H1 (cell line): ENCODE data around the gene UBE2O. TPM values are rescaled to one million over a fixed set of nuclear protein-coding genes. Genes with fewer than 3 reads are reported as not detected.

Experiments
- CTCF ChIA-PET: fragments of 300-600 bp; sonication (Branson Sonifier 250); formaldehyde crosslinking; loops from one replicate; lab custom pipeline; 2021; ENCODE audit not compliant: partially characterized antibody; lab: Charles Lee
- POLR2A ChIA-PET: fragments of 300-600 bp; sonication (Branson Sonifier 250); formaldehyde crosslinking; loops from one replicate; lab custom pipeline; 2021; ENCODE audit warnings: inconsistent platforms; ENCODE audit not compliant: partially characterized antibody; lab: Charles Lee
- DNase-seq, 2 experiments: peaks; one replicate each; pipeline versions ENCODE4 v3.0.0 to v3.0.0-alpha.2; 2010 to 2022; ENCODE audit warnings: low spot score in 2 of 2, low read depth in 1 of 2, mixed read lengths in 1 of 2
- FAIRE-seq: peaks from 2 replicates; lab custom pipeline; 2011; peaks lifted over from hg19 to GRCh38; lab: Jason Lieb, UNC
- H2AFZ ChIP-seq: 2 replicates; pipeline ENCODE4 v1.8.1; 2012; ENCODE audit warnings: low read length, inconsistent platforms
- H2AK5ac ChIP-seq: 2 replicates; pipeline ENCODE4 v1.6.1; 2013; ENCODE audit warnings: low read depth, low read length
- H2BK120ac ChIP-seq: replicated peaks from 2 replicates; pipeline ENCODE3; 2013; ENCODE audit warnings: low read depth, low read length, inconsistent platforms
- H2BK12ac ChIP-seq: 2 replicates; pipeline ENCODE4 v1.6.1; 2013; ENCODE audit warnings: low read depth, low read length
- H2BK15ac ChIP-seq: 2 replicates; pipeline ENCODE4 v1.6.1; 2013; ENCODE audit warnings: low read length
- H2BK20ac ChIP-seq: 2 replicates; pipeline ENCODE4 v1.6.1; 2013; ENCODE audit warnings: low read length
- H2BK5ac ChIP-seq: 2 replicates; pipeline ENCODE4 v1.6.1; 2013; ENCODE audit warnings: low read depth, low read length
- H3K14ac ChIP-seq: 2 replicates; pipeline ENCODE4 v1.6.1; 2013; ENCODE audit warnings: inconsistent platforms; ENCODE audit not compliant: insufficient read length
- H3K18ac ChIP-seq: 2 replicates; pipeline ENCODE4 v1.6.1; 2013; ENCODE audit warnings: low read length; ENCODE audit errors: extremely low read depth
- H3K23ac ChIP-seq: 2 replicates; pipeline ENCODE4 v1.6.1; 2013; ENCODE audit warnings: inconsistent platforms; ENCODE audit not compliant: insufficient read length
- H3K23me2 ChIP-seq: 2 replicates; pipeline ENCODE4 v1.6.1; 2013; ENCODE audit warnings: low read depth, low read length
- H3K27ac ChIP-seq: 2 replicates; pipeline ENCODE4 v1.6.1; 2011; ENCODE audit warnings: low read depth, low read length, inconsistent platforms
- H3K27me3 ChIP-seq, 4 experiments: replicated peaks in 1 of 4; 1 replicate in 1 of 4; 2 replicates in 3 of 4; pipeline versions ENCODE4 v1.6.1 to v1.8.1; 2011 to 2013; ENCODE audit warnings: low read length in 3 of 4, mild to moderate bottlenecking in 3 of 4, inconsistent platforms in 2 of 4, mixed read lengths in 2 of 4, moderate library complexity in 1 of 4; ENCODE audit not compliant: control insufficient read depth in 3 of 4, insufficient read depth in 3 of 4; ENCODE audit errors: extremely low read depth in 1 of 4
- H3K36me3 ChIP-seq, 4 experiments: 2 replicates each; pipeline versions ENCODE4 v1.6.1 to v1.8.1; 2011 to 2013; ENCODE audit warnings: mild to moderate bottlenecking in 4 of 4, low read length in 3 of 4, moderate library complexity in 2 of 4, control low read depth in 1 of 4, inconsistent platforms in 1 of 4; ENCODE audit not compliant: insufficient read depth in 4 of 4, control insufficient read depth in 2 of 4
- H3K4ac ChIP-seq: replicated peaks from 2 replicates; pipeline ENCODE3; 2013; ENCODE audit warnings: low read length, low read depth, mixed read lengths, inconsistent platforms; ENCODE audit not compliant: insufficient read length
- H3K4me1 ChIP-seq, 4 experiments: replicated peaks in 1 of 4; 1 replicate in 1 of 4; 2 replicates in 3 of 4; pipeline versions ENCODE4 v1.6.1 to v1.8.1; 2011 to 2013; ENCODE audit warnings: low read length in 3 of 4, inconsistent platforms in 2 of 4, mixed read lengths in 1 of 4; ENCODE audit not compliant: insufficient read depth in 4 of 4, control insufficient read depth in 3 of 4
- H3K4me2 ChIP-seq, 2 experiments: 2 replicates each; pipeline versions ENCODE4 v1.6.1 to v1.8.1; 2011 to 2013; ENCODE audit warnings: low read depth in 2 of 2, low read length in 2 of 2, control low read depth in 1 of 2, inconsistent platforms in 1 of 2, mild to moderate bottlenecking in 1 of 2; ENCODE audit not compliant: insufficient read depth in 1 of 2
- H3K4me3 ChIP-seq, 4 experiments: fragments of 200-600, 300-600 bp in 1 of 4; sonication (generic), shearing (Covaris generic), sonication (Bioruptor Twin) in 1 of 4; 2 replicates each; pipeline versions ENCODE4 v1.5.1 to v1.8.1; 2011 to 2016; ENCODE audit warnings: low read length in 4 of 4, low read depth in 3 of 4, control low read depth in 2 of 4, inconsistent platforms in 2 of 4, mild to moderate bottlenecking in 2 of 4, mixed read lengths in 1 of 4, moderate library complexity in 1 of 4; ENCODE audit not compliant: insufficient read depth in 2 of 4; ENCODE audit errors: extremely low read depth in 1 of 4
- H3K56ac ChIP-seq: replicated peaks from 2 replicates; pipeline ENCODE3; 2013; ENCODE audit warnings: low read depth, mild to moderate bottlenecking, mixed read lengths, low read length, inconsistent platforms; ENCODE audit not compliant: insufficient read length
- H3K79me1 ChIP-seq: 2 replicates; pipeline ENCODE4 v1.6.1; 2013; ENCODE audit warnings: low read depth, low read length, control low read depth
- H3K79me2 ChIP-seq, 2 experiments: 2 replicates each; pipeline versions ENCODE4 v1.6.1 to v1.8.1; 2012 to 2013; ENCODE audit warnings: low read length in 2 of 2, mild to moderate bottlenecking in 2 of 2, inconsistent platforms in 1 of 2; ENCODE audit not compliant: insufficient read depth in 2 of 2, control insufficient read depth in 1 of 2
- H3K9ac ChIP-seq, 4 experiments: replicated peaks in 1 of 4; 1 replicate in 1 of 4; 2 replicates in 3 of 4; pipeline versions ENCODE4 v1.6.1 to v1.8.1; 2011 to 2013; ENCODE audit warnings: low read depth in 3 of 4, low read length in 3 of 4, control low read depth in 2 of 4, mild to moderate bottlenecking in 2 of 4, moderate library complexity in 2 of 4, inconsistent platforms in 1 of 4; ENCODE audit errors: extremely low read depth in 1 of 4
- H3K9me3 ChIP-seq, 2 experiments: 2 replicates each; pipeline versions ENCODE4 v1.6.1 to v1.8.1; 2012 to 2013; ENCODE audit warnings: mild to moderate bottlenecking in 2 of 2, moderate library complexity in 2 of 2, control low read depth in 1 of 2, inconsistent platforms in 1 of 2, low read depth in 1 of 2, low read length in 1 of 2, mixed read lengths in 1 of 2; ENCODE audit not compliant: insufficient read depth in 2 of 2
- H4K20me1 ChIP-seq, 2 experiments: replicated peaks in 1 of 2; 2 replicates each; pipeline versions ENCODE3 to v1.8.1; 2011 to 2013; ENCODE audit warnings: inconsistent platforms in 2 of 2, low read length in 2 of 2, mild to moderate bottlenecking in 1 of 2; ENCODE audit not compliant: insufficient read depth in 2 of 2, control insufficient read depth in 1 of 2
- H4K5ac ChIP-seq: 2 replicates; pipeline ENCODE4 v1.6.1; 2013; ENCODE audit warnings: low read length, low read depth, mixed read lengths, inconsistent platforms; ENCODE audit not compliant: insufficient read length
- H4K8ac ChIP-seq: 2 replicates; pipeline ENCODE4 v1.8.0; 2013; ENCODE audit warnings: mild to moderate bottlenecking, moderate library complexity, low read length, inconsistent platforms; ENCODE audit not compliant: insufficient read depth; ENCODE audit errors: extremely low read depth
- H4K91ac ChIP-seq: replicated peaks from 2 replicates; pipeline ENCODE3; 2013; ENCODE audit warnings: low read length, mixed read lengths, inconsistent platforms; ENCODE audit not compliant: insufficient read length
- BCL11A ChIP-seq, 2 experiments: IDR thresholded peaks; one replicate each; pipeline ENCODE4 v1.6.1; 2011; ENCODE audit warnings: low read depth in 2 of 2, low read length in 2 of 2, mild to moderate bottlenecking in 2 of 2
- SIX5 ChIP-seq: IDR thresholded peaks from 2 replicates; pipeline ENCODE4 v1.6.1; 2011; ENCODE audit warnings: mild to moderate bottlenecking, low read depth, low read length
- SUZ12 ChIP-seq: fragments of 200-600 bp; sonication (generic); IDR thresholded peaks from 2 replicates; pipeline ENCODE4 v1.6.1; 2012; ENCODE audit warnings: mild to moderate bottlenecking, inconsistent platforms, low read length, moderate library complexity, mixed read lengths
- TCF12 ChIP-seq: IDR thresholded peaks from 2 replicates; pipeline ENCODE4 v1.6.1; 2011; ENCODE audit warnings: low read depth, mild to moderate bottlenecking, low read length
- WGBS, 2 experiments: shearing (Covaris generic) in 1 of 2; methylation state at CpG; one replicate each; pipeline versions ENCODE4 v1.1.6 to v1.1.7; 2013 to 2015; ENCODE audit warnings: low lambda C conversion rate in 2 of 2, mixed read lengths in 2 of 2, inconsistent platforms in 1 of 2, low coverage in 1 of 2, missing lambda C conversion rate in 1 of 2; ENCODE audit not compliant: insufficient replicate concordance in 2 of 2, insufficient coverage in 1 of 2, insufficient read length in 1 of 2; ENCODE audit errors: extremely low coverage in 1 of 2, missing lambda C conversion rate in 1 of 2; 5-methylcytosine and 5-hydroxymethylcytosine counted together
- polyA plus RNA-seq, 7 experiments: library from polyadenylated mRNA; depleted of rRNA in 3 of 7; stranded (reverse) in 5 of 7; unstranded in 2 of 7; fragments of >200 nt in 5 of 7; fragments of 200-250 nt in 2 of 7; gene quantifications; 1 replicate in 5 of 7; 2 replicates in 1 of 7; 4 replicates in 1 of 7; pipeline versions ENCODE4 v1.2.1 to v1.2.3, GENCODE V29; 2011 to 2013; ENCODE audit warnings: missing spikeins in 2 of 7, mixed read lengths in 2 of 7
- total RNA-seq: library from RNA; stranded (reverse); fragmentation: NEBNext Ultra II Directional; extraction: Animal tissue kit (Norgen Biotek cat#: 25700); gene quantifications from 2 replicates; pipeline ENCODE4 v1.2.1, GENCODE V29; 2021

Gene UBE2O
- total and polyA plus RNA-seq, 2 of the 8 experiments (the other 6 are each of a cell fraction or from before 2014, with no cell fraction given): 24.4 to 63.0 TPM

- H2BK5ac ChIP-seq: no peak overlapping the region
- H3K36me3 ChIP-seq: peaks cover 15 to 41% (median 36%) of the 10 kb centered on the region in 4 experiments
- no peak overlapping the region for H2AK5ac ChIP-seq
- no peak overlapping the region for H4K8ac ChIP-seq
- no peak overlapping the region for H2AFZ ChIP-seq
- no peaks in the 10 kb centered on the region for H3K27me3 ChIP-seq
- 97% methylated on average over 24 of the region's 25 CpGs; no CpG with 5 or more reads in 1 of the 2 experiments for WGBS, 2 experiments
- peaks cover 4 to 23% of the 10 kb centered on the region in 2 experiments for H3K79me2 ChIP-seq
- H3K14ac ChIP-seq: no peak overlapping the region
- H3K9me3 ChIP-seq: no peaks in the 10 kb centered on the region
- no peak for TF ChIP-seq BCL11A (IDR thresholded peaks at IDR 0.05; ENCODE audit: low read depth in 2 of 2, low read length in 2 of 2)
- no peak for TF ChIP-seq SIX5
- TF ChIP-seq TCF12: no peak
- TF ChIP-seq SUZ12: no peak
- TF ChIP-seq, all 59 proteins: peak for 0
- Histone ChIP-seq H2BK20ac (no peak overlapping the region), H3K23ac (no peak overlapping the region), H3K4me1 (no peaks in the 10 kb centered on the region; a peak in 1 of 7 replicates), H3K4me2 (no peak overlapping the region), H4K20me1 (peaks cover 6 to 27% of the 10 kb centered on the region in 2 experiments), H2BK120ac (no peak overlapping the region), H2BK15ac (no peak overlapping the region), H3K18ac (no peak overlapping the region), H3K4me3 (no peak overlapping the region), H3K23me2 (no peaks in the 10 kb centered on the region), H3K27ac (no peak overlapping the region), H4K5ac (no peak overlapping the region), H3K9ac (no peak overlapping the region), H3K4ac (no peak overlapping the region), H3K56ac (no peak overlapping the region), H3K79me1 (peaks cover 19% of the 10 kb centered on the region), H4K91ac (no peak overlapping the region), H2BK12ac (no peak overlapping the region)
- ChIA-PET POLR2A (interaction anchor here (1.1 kb wide), 1 partner anchor 15 kb away, joined by 5 read pairs; no protein-coding TSS in a partner anchor), CTCF (interaction anchor here (0.9 to 14.5 kb wide), 13 partner anchors 10 to 153 kb away, joined by 3 to 197 read pairs (median 5); partner anchors contain the start of gene PRPSAP1)
- DNase-seq (no peak), FAIRE-seq (no peak)
These were observed 47.9 kb downstream of the UBE2O start for GRCh38 chr17:76404976-76405563.
